Ovary (tissue), 3 donors: Measurements from ENCODE around the gene ITPR2.

Experiments used
- POLR2A ChIP-seq: fragments of 450-650 bp; IDR thresholded peaks from one replicate; pipeline ENCODE4 v1.6.1; 2017; ENCODE audit warnings: antibody characterized with exemption, mild to moderate bottlenecking, moderate library complexity
- TF ChIP-seq, protein P1 (sequence below), 3 donors: fragments of 450-650 bp in 2 of 3; fragments of 200-600 bp in 1 of 3; IDR thresholded peaks; one replicate each; pipeline versions ENCODE4 v1.5.1 to v1.8.0; 2016 to 2022; ENCODE audit warnings: antibody characterized with exemption in 3 of 3, mild to moderate bottlenecking in 1 of 3
- donor health status: DM: no; HTN: no; CAD: no.

DNA sequence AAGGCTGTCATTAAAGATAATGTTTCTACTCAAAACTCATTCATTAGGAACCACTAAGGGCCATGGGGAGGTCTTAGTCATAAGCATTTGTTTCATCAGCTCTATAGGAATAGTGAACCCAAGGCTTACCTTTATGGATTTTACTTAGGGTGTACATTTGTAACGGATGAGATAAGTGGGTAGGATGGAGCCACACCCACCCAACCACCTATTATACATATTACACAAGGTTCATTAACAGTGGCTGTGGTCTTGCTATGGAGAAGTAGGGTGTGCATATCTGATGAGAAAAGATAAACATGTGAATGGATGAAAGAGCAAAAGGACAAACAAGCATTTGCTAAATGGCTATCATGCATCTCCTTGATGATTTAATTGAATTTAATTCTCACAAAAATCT is 39.6 kb upstream of the ITPR2 start:
- TF ChIP-seq, protein P1, sequence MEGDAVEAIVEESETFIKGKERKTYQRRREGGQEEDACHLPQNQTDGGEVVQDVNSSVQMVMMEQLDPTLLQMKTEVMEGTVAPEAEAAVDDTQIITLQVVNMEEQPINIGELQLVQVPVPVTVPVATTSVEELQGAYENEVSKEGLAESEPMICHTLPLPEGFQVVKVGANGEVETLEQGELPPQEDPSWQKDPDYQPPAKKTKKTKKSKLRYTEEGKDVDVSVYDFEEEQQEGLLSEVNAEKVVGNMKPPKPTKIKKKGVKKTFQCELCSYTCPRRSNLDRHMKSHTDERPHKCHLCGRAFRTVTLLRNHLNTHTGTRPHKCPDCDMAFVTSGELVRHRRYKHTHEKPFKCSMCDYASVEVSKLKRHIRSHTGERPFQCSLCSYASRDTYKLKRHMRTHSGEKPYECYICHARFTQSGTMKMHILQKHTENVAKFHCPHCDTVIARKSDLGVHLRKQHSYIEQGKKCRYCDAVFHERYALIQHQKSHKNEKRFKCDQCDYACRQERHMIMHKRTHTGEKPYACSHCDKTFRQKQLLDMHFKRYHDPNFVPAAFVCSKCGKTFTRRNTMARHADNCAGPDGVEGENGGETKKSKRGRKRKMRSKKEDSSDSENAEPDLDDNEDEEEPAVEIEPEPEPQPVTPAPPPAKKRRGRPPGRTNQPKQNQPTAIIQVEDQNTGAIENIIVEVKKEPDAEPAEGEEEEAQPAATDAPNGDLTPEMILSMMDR (IDR thresholded peaks at IDR 0.05) = no peak
- no peak for TF ChIP-seq POLR2A
